Natural killer cell (primary cell): ENCODE data around the gene DLEC1. TPM values are rescaled to one million over a fixed set of nuclear protein-coding genes. Genes with fewer than 3 reads are reported as not detected.

Source experiments
- ATAC-seq, 3 donors: fragments of 150-1000 bp in 2 of 3; fragments of 200-7000 bp in 1 of 3; cut with Tn5 transposase; 1 replicate in 1 of 3; 2 replicates in 2 of 3; pipeline ENCODE4 v1.10.0; 2021; ENCODE audit warnings: mild to moderate bottlenecking in 2 of 3, moderate library complexity in 2 of 3
- DNase-seq, 2 donors: peaks; one replicate each; pipeline versions ENCODE4 v3.0.0 to v3.0.0-alpha.2; 2013 to 2021; ENCODE audit warnings: mixed read lengths in 1 of 2
- H3K27ac ChIP-seq: one replicate; pipeline ENCODE4 v1.5.1; 2013; ENCODE audit warnings: mild to moderate bottlenecking, low read length
- H3K27me3 ChIP-seq: one replicate; pipeline ENCODE4 v1.6.1; 2013; ENCODE audit warnings: low read length; ENCODE audit not compliant: control insufficient read depth, insufficient read depth
- H3K36me3 ChIP-seq: one replicate; pipeline ENCODE4 v1.6.1; 2013; ENCODE audit warnings: low read length; ENCODE audit not compliant: control insufficient read depth, insufficient read depth
- H3K4me1 ChIP-seq: one replicate; pipeline ENCODE4 v1.6.1; 2013; ENCODE audit warnings: low read length; ENCODE audit not compliant: control insufficient read depth, insufficient read depth
- H3K4me3 ChIP-seq: one replicate; pipeline ENCODE4 v1.5.1; 2013; ENCODE audit warnings: low read length
- H3K9me3 ChIP-seq: one replicate; pipeline ENCODE4 v1.6.1; 2013; ENCODE audit warnings: low read length; ENCODE audit not compliant: control insufficient read depth, insufficient read depth
- H3K27ac Mint-ChIP-seq, 2 donors: one replicate each; pipeline ENCODE4 v1.8.0; 2022; ENCODE audit warnings: mild to moderate bottlenecking in 2 of 2, mixed read lengths in 2 of 2, moderate library complexity in 1 of 2
- H3K27me3 Mint-ChIP-seq, 2 donors: one replicate each; pipeline ENCODE4 v1.8.0; 2022; ENCODE audit warnings: low read depth in 2 of 2, mixed read lengths in 2 of 2
- H3K36me3 Mint-ChIP-seq: one replicate; pipeline ENCODE4 v1.8.0; 2022; ENCODE audit warnings: mixed read lengths
- H3K4me1 Mint-ChIP-seq, 2 donors: one replicate each; pipeline ENCODE4 v1.8.0; 2022; ENCODE audit warnings: mixed read lengths in 2 of 2
- H3K4me3 Mint-ChIP-seq: one replicate; pipeline ENCODE4 v1.8.0; 2022; ENCODE audit warnings: mild to moderate bottlenecking, moderate library complexity, mixed read lengths
- H3K9me3 Mint-ChIP-seq, 2 donors: one replicate each; pipeline ENCODE4 v1.8.0; 2022; ENCODE audit warnings: mixed read lengths in 2 of 2
- WGBS: methylation state at CpG from one replicate; pipeline ENCODE4 v1.1.7; 2013; ENCODE audit warnings: missing lambda C conversion rate; ENCODE audit not compliant: insufficient coverage; 5-methylcytosine and 5-hydroxymethylcytosine counted together
- intact Hi-C: fragments of 100-400 bp; cut with micrococcal nuclease; formaldehyde crosslinking; loops from one replicate; pipeline ENCODE4 v1.14.2; 2022
- total RNA-seq, 4 donors: library from RNA; stranded (reverse); fragments of 120-200 nt in 1 of 4; gene quantifications; one replicate each; pipeline versions ENCODE4 v1.2.3 to v1.2.4, GENCODE V29; 2013 to 2022
- TF ChIP-seq, protein P1 (sequence below): fragments of 200-600 bp; IDR thresholded peaks from one replicate; pipeline ENCODE4 v1.8.0; 2022; ENCODE audit warnings: antibody characterized with exemption

Gene DLEC1
- total RNA-seq, 3 donors from 2014 or later (not counting 1 experiment from before 2014, with no cell fraction given) = 6.1 to 7.5 (median 7.0) TPM

DNA sequence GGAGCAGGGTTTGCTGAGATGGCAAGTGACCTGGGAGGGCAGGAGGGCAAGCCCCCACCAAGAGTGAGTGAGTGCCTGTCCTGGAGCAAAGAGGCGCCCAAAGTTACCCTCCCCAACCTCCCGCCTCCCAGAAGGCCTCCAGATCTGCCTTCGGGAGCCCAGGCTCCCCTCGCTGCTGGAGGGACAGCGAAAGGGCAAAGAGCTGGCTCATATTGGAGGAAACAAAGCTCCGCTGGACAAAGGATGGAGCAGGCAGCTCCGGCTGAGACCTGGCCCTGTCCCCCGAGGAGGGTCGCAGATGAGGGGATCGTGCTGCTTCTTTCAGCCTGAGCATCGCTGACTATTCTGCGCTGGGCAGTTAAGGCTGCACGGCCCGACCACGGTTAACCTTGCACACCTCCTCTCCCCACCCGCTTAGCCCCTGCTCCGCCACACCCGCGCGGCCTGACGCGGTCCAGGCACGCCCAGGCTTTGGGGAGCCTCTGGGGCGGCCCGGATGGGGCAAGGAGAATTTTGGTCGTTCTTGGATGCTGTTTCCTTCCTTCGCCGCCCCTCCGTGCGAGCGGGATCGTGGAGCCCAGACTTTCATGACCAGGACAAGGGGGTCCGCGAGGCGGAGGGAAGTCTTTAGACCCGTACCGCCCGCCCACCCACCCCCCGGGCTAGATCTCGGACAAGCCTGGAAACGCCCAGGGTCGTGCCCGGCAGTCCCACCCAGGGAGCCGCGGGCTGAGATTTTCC is 10.2 kb upstream of the DLEC1 start:
- Mint-ChIP-seq H3K4me3 (peak overlapping the region; percentile 80), H3K27me3 (peaks cover 14% of the 10 kb centered on the region in 2 donors), H3K36me3 (no peaks in the 10 kb centered on the region), H3K9me3 (no peaks in the 10 kb centered on the region), H3K27ac (peak overlapping the region in 1 of 2 donors; percentile 42), H3K4me1 (peaks cover 19 to 37% of the 10 kb centered on the region in 2 donors)
- Histone ChIP-seq H3K4me1 (peaks cover 45% of the 10 kb centered on the region), H3K9me3 (no peaks in the 10 kb centered on the region), H3K36me3 (no peaks in the 10 kb centered on the region), H3K4me3 (peak overlapping the region; percentile 30), H3K27me3 (peaks cover 20% of the 10 kb centered on the region), H3K27ac (no peak overlapping the region)
- intact Hi-C loops = no loop called here
- WGBS = 40% methylated on average over 45 of the region's 45 CpGs
- ATAC-seq (no peak), DNase-seq (no peak)
- TF ChIP-seq, protein P1, sequence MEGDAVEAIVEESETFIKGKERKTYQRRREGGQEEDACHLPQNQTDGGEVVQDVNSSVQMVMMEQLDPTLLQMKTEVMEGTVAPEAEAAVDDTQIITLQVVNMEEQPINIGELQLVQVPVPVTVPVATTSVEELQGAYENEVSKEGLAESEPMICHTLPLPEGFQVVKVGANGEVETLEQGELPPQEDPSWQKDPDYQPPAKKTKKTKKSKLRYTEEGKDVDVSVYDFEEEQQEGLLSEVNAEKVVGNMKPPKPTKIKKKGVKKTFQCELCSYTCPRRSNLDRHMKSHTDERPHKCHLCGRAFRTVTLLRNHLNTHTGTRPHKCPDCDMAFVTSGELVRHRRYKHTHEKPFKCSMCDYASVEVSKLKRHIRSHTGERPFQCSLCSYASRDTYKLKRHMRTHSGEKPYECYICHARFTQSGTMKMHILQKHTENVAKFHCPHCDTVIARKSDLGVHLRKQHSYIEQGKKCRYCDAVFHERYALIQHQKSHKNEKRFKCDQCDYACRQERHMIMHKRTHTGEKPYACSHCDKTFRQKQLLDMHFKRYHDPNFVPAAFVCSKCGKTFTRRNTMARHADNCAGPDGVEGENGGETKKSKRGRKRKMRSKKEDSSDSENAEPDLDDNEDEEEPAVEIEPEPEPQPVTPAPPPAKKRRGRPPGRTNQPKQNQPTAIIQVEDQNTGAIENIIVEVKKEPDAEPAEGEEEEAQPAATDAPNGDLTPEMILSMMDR = no peak

DNA sequence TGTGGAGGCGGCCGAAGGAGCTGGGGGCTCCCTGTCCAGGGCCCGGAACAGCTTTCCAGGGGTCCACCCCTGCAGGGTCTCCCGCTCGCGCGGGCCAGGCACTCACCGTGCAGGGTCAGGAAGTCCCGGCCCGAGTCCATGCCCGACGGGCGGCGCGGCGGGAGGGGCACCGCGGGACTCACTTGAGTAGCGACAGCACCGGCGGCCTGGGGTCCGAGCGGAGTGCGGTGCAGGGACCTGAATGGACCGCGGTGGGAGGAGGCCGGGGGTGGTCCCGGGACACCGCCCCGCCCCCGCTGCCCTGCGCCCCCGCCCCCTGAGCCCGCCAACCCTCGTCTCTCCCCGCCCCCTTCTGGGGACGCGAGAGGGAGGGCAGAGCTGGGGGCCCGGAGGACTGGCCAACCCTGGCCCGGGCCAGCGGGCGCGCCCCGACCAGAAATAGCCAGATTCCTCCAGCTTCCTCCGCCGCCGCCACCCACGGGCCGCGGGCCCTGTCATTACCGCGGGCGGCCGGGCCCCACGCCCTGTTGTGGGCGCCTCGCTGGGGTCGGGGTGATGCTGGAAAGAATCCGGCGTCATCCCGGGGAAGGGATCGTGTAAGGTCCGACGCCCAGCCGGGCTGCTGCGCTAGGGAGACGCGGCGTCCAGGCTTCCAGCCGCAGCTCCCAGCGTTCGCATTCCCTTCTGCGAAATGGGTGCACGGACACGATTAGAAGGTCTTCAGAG is 9.4 kb upstream of the DLEC1 start, which contains the start of gene PLCD1:
Gene PLCD1 (minus strand): TSS at position 243 of the 726 bp plus-strand sequence. CDS start 103 bp downstream, at position 140.
- Histone ChIP-seq H3K4me1 (peaks cover 39% of the 10 kb centered on the region), H3K36me3 (no peaks in the 10 kb centered on the region), H3K9me3 (no peaks in the 10 kb centered on the region), H3K27me3 (peaks cover 20% of the 10 kb centered on the region), H3K27ac (no peak within 1 kb of the TSS), H3K4me3 (peak within 1 kb of the TSS; percentile 30)
- 4% methylated on average over 75 of the region's 75 CpGs for WGBS
- Mint-ChIP-seq H3K27ac (peak within 1 kb of the TSS in 1 of 2 donors; percentile 80), H3K9me3 (no peaks in the 10 kb centered on the region), H3K27me3 (peaks cover 14 to 16% of the 10 kb centered on the region in 2 donors), H3K4me3 (peak within 1 kb of the TSS; percentile 80), H3K4me1 (peaks cover 17 to 29% of the 10 kb centered on the region in 2 donors), H3K36me3 (no peaks in the 10 kb centered on the region)
- TF ChIP-seq, protein P1 = no peak
- ATAC-seq (peak in 1 of 3 donors; percentile 6), DNase-seq (peak; percentile 43 to 61)
- intact Hi-C loops = no loop called here

DNA sequence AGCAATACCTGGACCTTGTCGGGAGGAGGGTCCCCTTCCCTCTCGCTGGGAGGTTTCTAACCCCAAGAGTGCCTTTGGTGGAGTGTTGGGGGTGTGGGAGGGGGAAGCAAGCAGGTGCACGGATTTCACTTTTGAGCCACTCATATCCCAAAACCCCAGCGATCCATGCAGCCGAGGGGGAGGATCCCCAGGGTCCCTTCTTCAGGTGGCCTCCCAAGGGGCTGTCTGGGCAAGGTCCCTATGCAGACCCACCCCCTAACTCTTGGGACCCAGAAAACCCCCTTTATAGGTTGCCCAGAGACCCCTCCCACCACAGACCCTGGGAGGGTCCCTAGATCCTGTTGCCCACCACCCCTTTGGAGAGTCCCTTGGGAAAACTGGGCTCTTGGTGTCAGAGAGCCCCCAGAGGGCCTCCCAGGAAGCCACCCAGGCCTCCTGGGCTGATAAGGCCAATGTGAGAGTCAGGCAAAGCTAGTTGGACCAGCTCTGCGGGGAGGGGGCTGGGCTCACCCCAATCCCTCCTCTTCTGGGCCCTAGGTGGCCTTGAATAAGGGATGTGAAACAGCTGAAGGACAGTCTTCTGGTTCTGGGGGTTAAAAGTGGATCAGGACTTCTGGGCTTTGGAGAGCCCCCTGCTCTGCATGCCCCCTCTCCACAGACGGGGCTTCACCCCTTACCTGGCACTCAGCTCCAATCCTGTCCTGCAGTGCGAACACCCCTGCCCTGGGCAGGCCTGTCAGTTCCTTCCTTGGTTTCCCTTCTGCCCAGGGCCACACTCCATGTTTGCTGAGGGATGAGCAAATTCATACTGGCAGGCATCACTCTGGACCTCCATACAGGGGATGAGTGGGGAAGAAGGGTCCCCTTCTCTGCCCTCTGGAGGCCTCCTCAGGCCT is 8.6 kb upstream of the DLEC1 start:
- Mint-ChIP-seq H3K9me3 (no peaks in the 10 kb centered on the region), H3K4me1 (peaks cover 13 to 21% of the 10 kb centered on the region in 2 donors), H3K27ac (peak overlapping the region; percentile 61 to 80), H3K27me3 (peaks cover 14 to 18% of the 10 kb centered on the region in 2 donors), H3K4me3 (peak overlapping the region; percentile 78), H3K36me3 (no peaks in the 10 kb centered on the region)
- Histone ChIP-seq H3K9me3 (no peaks in the 10 kb centered on the region), H3K36me3 (no peaks in the 10 kb centered on the region), H3K4me1 (peaks cover 37% of the 10 kb centered on the region), H3K4me3 (peak overlapping the region; percentile 30), H3K27me3 (peaks cover 20% of the 10 kb centered on the region), H3K27ac (no peak overlapping the region)
- ATAC-seq (no peak), DNase-seq (no peak)
- WGBS = 65% methylated on average over 8 of the region's 8 CpGs
- TF ChIP-seq, protein P1 = no peak
- intact Hi-C loops = no loop called here
